Heart right ventricle (tissue), 16 donors: ENCODE results near the gene DDIT3. TPM values are rescaled to one million over a fixed set of nuclear protein-coding genes. Genes with fewer than 3 reads are reported as not detected.
"Not testable (repeated sequence)": the region's sequence is repeated elsewhere in the genome, so short reads cannot be mapped to it uniquely, and the experiment has no call there.

ENCODE experiments used
- ATAC-seq, 8 donors: fragments of 200-7000 bp; cut with Tn5 transposase; one replicate each; pipeline ENCODE4 v1.9.1; 2020; ENCODE audit warnings: mild to moderate bottlenecking in 8 of 8, moderate library complexity in 8 of 8, moderate number of reproducible peaks in 1 of 8
- DNase-seq, 2 donors: peaks; one replicate each; pipeline ENCODE4 v3.0.0-alpha.2; 2020
- H3K27ac ChIP-seq, 10 donors: fragments of 200-600 bp; sonication (generic) in 2 of 10; one replicate each; pipeline versions ENCODE4 v1.5.0 to v1.8.0; 2020 to 2022; ENCODE audit warnings: mild to moderate bottlenecking in 3 of 10
- H3K27me3 ChIP-seq, 7 donors: fragments of 200-600 bp; one replicate each; pipeline ENCODE4 v1.8.0; 2021 to 2022; ENCODE audit warnings: mild to moderate bottlenecking in 2 of 7
- H3K36me3 ChIP-seq, 9 donors: fragments of 200-600 bp; sonication (generic) in 1 of 9; one replicate each; pipeline versions ENCODE4 v1.5.0 to v1.8.0; 2020 to 2022; ENCODE audit warnings: mild to moderate bottlenecking in 2 of 9
- H3K4me1 ChIP-seq, 9 donors: fragments of 200-600 bp; sonication (generic) in 1 of 9; one replicate each; pipeline versions ENCODE4 v1.5.0 to v1.8.0; 2020 to 2022; ENCODE audit warnings: mild to moderate bottlenecking in 4 of 9
- H3K4me3 ChIP-seq, 10 donors: fragments of 200-600 bp; sonication (generic) in 2 of 10; one replicate each; pipeline versions ENCODE4 v1.5.0 to v1.8.0; 2020 to 2022; ENCODE audit warnings: mild to moderate bottlenecking in 7 of 10, moderate library complexity in 2 of 10
- H3K9me3 ChIP-seq, 11 donors: fragments of 200-600 bp in 10 of 11; sonication (generic) in 2 of 11; one replicate each; pipeline versions ENCODE4 v1.5.0 to v1.8.0; 2013 to 2022; ENCODE audit warnings: mild to moderate bottlenecking in 2 of 11, control low read depth in 1 of 11, moderate library complexity in 1 of 11
- CTCF ChIP-seq, 9 donors: fragments of 200-600 bp; sonication (generic) in 2 of 9; IDR thresholded peaks; one replicate each; pipeline versions ENCODE4 v1.5.0 to v1.8.0; 2021 to 2022; ENCODE audit warnings: antibody characterized with exemption in 9 of 9, mild to moderate bottlenecking in 5 of 9, moderate library complexity in 1 of 9
- WGBS, 2 donors: extraction: QIAGEN DNeasy Blood & Tissue Kit; methylation state at CpG; one replicate each; pipeline ENCODE4 v1.1.7; 2013; ENCODE audit warnings: inconsistent platforms in 1 of 2; 5-methylcytosine and 5-hydroxymethylcytosine counted together
- intact Hi-C, 10 donors: fragments of 100-400 bp; cut with DNase I; formaldehyde crosslinking; loops; one replicate each; pipeline versions ENCODE4 v1.11.1 to v1.14.2; 2022
- polyA plus RNA-seq, 2 donors: library from polyadenylated mRNA; stranded (reverse); fragments of 200-250 nt; gene quantifications; one replicate each; pipeline ENCODE4 v1.2.3, GENCODE V29; 2013
- total RNA-seq, 10 donors: library from RNA; stranded (reverse); fragmentation: NEBNext Ultra II Directional in 3 of 10; extraction: Animal tissue kit (Norgen Biotek cat#: 25700) in 3 of 10; gene quantifications; one replicate each; pipeline versions ENCODE4 v1.2.1 to v1.2.4, GENCODE V29; 2021 to 2023
- donor health status: Arrhythmogenic right ventricular cardiomyopathy.
- donor health status: ischemic (EF 13 %, LVEDD 7.1; RV severe dilation, severe dysfunction).
- donor health status: healthy with polysubstance abuse.
- donor health status: DM: no; HTN: yes; CAD: no.
- donor health status: DM: no; HTN: no; CAD: no.
- donor health status: ischemic (EF 25% LVEDD 6.9; RV normal size, moderate dysfunction).
- donor health status: ischemic (EF 25% LVEDD 5.7; RV mildly dilated, moderate dysfunction).
- donor health status: healthy.
- donor health status: DM: yes; HTN: yes; CAD: no.
- donor health status: Ischemic cardiomyopathy.
- donor health status: ischemic (EF 35%, LVEDD 5.7; RV mildly dilated, moderate dysfunction).
- donor health status: nonischemic (EF 11% LVEDD 7.7; RV severe dilation, severe dysfunction).
- donor health status: DM: yes; HTN: yes; CAD: no.
- donor health status: PGD.
- donor health status: ischemic (EF 29% LVEDD 5.4; RV normal size, mild dysfunction).
- donor health status: nonischemic (EF 23%, LVEDD 6.1; RV moderate dilation, normal function).

DDIT3 gene
- total and polyA plus RNA-seq, 12 donors, result 11.2 to 106 (median 24.9) TPM

DNA sequence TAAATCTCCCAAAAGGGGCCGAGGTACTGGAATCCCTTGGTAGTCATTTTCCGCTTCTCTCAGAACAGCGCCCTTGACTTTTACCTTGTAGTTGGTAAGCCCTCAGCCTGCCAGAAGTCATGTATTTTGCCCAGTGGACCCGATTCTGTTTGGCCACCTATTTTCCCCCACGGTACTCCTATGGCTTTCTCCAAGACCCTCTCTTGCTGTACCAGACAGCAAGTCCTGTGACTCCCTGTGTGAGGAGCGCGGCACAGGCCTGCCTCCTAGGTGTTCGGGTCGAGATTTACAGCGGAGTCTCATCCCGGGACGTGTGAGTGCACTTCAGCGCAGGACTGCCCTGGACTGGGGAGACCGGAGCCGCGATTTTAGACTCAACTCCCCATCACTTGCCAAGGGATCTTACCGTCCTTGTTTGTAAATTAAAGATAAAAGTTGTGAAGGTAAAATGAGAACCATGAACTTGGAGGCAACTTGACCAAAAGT, 1.3 kb upstream of the DDIT3 start:
- DNase-seq (peak; percentile 46 to 47), ATAC-seq (peak in 4 of 8 donors; percentile 15 to 22 (median 16))
- peak in 1 of 9 donors; percentile 16 for TF ChIP-seq CTCF (IDR thresholded peaks at IDR 0.05)
- Histone ChIP-seq H3K4me1 (peaks cover 25 to 75% (median 64%) of the 10 kb centered on the region in 9 donors), H3K36me3 (peaks cover 0 to 50% (median 24%) of the 10 kb centered on the region in 9 donors), H3K27ac (peak overlapping the region; percentile 89 to 100 (median 98)), H3K4me3 (peak overlapping the region in 7 of 10 donors; percentile 70 to 98 (median 86)), H3K27me3 (no peaks in the 10 kb centered on the region), H3K9me3 (no peaks in the 10 kb centered on the region)
- WGBS, 2 donors, result 29 to 30% methylated on average over 17 of the region's 17 CpGs
- intact Hi-C loops, result loop anchor here in 2 of 10 donors (2.0 kb wide), 1 partner anchor 25 kb away; the partner anchor contains the start of gene DCTN2 (in 2 of the 2)

GRCh38 chr12:57519796-57520052, 590 bp downstream of the DDIT3 start:
- WGBS, 2 donors, result 0 to 1% methylated on average over 8 of the region's 8 CpGs
- Histone ChIP-seq H3K9me3 (no peaks in the 10 kb centered on the region), H3K4me3 (peak overlapping the region; percentile 67 to 98 (median 88)), H3K36me3 (peaks cover 0 to 50% (median 35%) of the 10 kb centered on the region in 9 donors), H3K27me3 (no peaks in the 10 kb centered on the region), H3K27ac (peak overlapping the region; percentile 86 to 100 (median 98)), H3K4me1 (peaks cover 25 to 80% (median 63%) of the 10 kb centered on the region in 9 donors)
- TF ChIP-seq CTCF (IDR thresholded peaks at IDR 0.05), result no peak
- intact Hi-C loops, result loop anchor here in 2 of 10 donors (1.0 to 5.0 kb wide), 2 partner anchors 32 to 232 kb away; no protein-coding TSS in a partner anchor
- DNase-seq (peak in 1 of 2 donors; percentile 61), ATAC-seq (peak in 4 of 8 donors; percentile 1 to 32 (median 22))

DNA sequence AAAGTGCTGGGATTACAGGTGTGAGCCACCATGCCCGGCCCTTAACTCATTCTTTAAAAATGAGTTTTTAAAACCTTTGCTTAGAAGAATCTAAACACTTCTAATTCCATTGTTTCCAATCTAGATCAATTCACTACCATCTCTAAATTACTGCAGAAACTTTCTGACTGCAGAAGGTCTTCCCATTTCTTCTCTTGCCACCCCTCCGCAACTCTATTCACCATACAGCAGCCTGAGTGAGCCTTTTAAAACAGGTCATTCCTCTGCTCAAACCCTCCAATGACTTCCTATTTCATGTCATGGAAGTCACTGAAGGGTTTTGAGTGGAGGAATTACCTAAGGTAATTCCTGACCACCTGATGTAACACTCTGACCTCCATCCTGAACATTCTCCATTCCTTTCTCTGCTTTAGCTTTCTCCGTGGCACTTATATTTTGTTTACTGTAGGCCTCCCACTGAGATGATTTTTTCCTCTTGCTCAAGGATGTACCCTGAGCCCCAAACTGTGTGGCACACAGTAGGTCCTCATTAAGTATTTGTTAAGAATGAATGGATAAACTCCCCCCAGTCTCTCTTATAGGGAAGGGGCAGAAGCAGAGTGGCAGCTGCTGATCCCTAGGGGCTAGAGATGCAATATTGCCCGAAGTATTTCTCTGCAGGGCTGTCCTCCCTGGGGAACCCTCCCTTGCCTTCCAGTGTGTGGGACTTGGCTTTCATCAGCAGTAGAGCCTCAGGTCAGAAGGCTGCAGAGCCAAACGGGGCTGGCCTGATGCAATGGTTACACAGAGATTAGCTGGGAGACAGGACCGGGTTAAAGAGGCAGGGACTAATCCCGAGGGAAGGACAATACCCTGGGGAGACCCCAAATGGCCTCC, 1.2 kb downstream of the DDIT3 start:
- H3K4me3 ChIP-seq, result peak overlapping the region; percentile 67 to 98 (median 88)
- WGBS, 2 donors, result 19% methylated on average over 7 of the region's 7 CpGs
- DNase-seq (peak in 1 of 2 donors; percentile 29), ATAC-seq (peak in 1 of 8 donors; percentile 2)
- peaks cover 0 to 50% (median 40%) of the 10 kb centered on the region in 9 donors for H3K36me3 ChIP-seq
- H3K27me3 ChIP-seq, result no peaks in the 10 kb centered on the region
- TF ChIP-seq CTCF (IDR thresholded peaks at IDR 0.05), result no peak
- no peaks in the 10 kb centered on the region for H3K9me3 ChIP-seq
- peaks cover 19 to 78% (median 60%) of the 10 kb centered on the region in 9 donors for H3K4me1 ChIP-seq
- H3K27ac ChIP-seq, result peak overlapping the region in 9 of 10 donors; percentile 90 to 100 (median 99)
- intact Hi-C loops, result loop anchor here in 1 of 10 donors (5.0 kb wide), 1 partner anchor 232 kb away; no protein-coding TSS in a partner anchor

GRCh38 chr12:57518176-57518919, 2.0 kb downstream of the DDIT3 start:
- DNase-seq (no peak), ATAC-seq (no peak)
- no peak for TF ChIP-seq CTCF (IDR thresholded peaks at IDR 0.05)
- WGBS, 2 donors, result 41 to 53% methylated on average over 8 of the region's 8 CpGs
- Histone ChIP-seq H3K4me3 (peak overlapping the region; percentile 26 to 98 (median 88)), H3K27me3 (no peaks in the 10 kb centered on the region), H3K4me1 (peaks cover 15 to 70% (median 52%) of the 10 kb centered on the region in 9 donors), H3K27ac (peak overlapping the region in 9 of 10 donors; percentile 90 to 100 (median 99)), H3K36me3 (peaks cover 0 to 53% (median 42%) of the 10 kb centered on the region in 9 donors), H3K9me3 (no peaks in the 10 kb centered on the region)
- intact Hi-C loops, result loop anchor here in 1 of 10 donors (5.0 kb wide), 1 partner anchor 231 kb away; no protein-coding TSS in a partner anchor

DNA sequence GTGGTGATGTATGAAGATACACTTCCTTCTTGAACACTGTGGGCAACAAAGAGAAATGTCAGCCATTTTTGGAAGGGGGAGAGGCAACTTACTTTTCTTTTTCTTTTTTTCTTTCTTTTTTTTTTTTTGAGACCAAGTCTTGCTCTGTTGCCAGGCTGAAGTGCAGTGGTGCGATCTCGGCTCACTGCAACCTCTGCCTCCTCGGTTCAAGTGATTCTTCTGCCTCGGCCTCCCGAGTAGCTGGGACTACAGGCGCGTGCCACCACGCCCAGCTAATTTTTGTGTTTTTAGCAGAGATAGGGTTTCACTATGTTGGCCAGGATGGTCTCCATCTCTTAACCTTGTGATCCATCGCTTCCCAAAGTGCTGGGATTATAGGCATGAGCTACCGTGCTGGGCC, 2.6 kb downstream of the DDIT3 start:
- not testable (repeated sequence) for ATAC-seq, H3K27me3 ChIP-seq, H3K9me3 ChIP-seq, DNase-seq
- H3K36me3 ChIP-seq, result peaks cover 0 to 60% (median 47%) of the 10 kb centered on the region in 9 donors
- H3K4me1 ChIP-seq, result peaks cover 15 to 68% (median 51%) of the 10 kb centered on the region in 9 donors
- intact Hi-C loops, result loop anchor here in 1 of 10 donors (5.0 kb wide), 1 partner anchor 230 kb away; no protein-coding TSS in a partner anchor
- H3K27ac ChIP-seq, result peak overlapping the region in 9 of 10 donors; percentile 7 to 100 (median 99)
- peak overlapping the region in 7 of 10 donors; percentile 70 to 98 (median 93) for H3K4me3 ChIP-seq
- 79 to 80% methylated on average over 10 of the region's 10 CpGs for WGBS, 2 donors
